Osteocyte (in vitro differentiated cells): ENCODE results near the gene MTCL1. TPM values are rescaled to one million over a fixed set of nuclear protein-coding genes. Genes with fewer than 3 reads are reported as not detected.

Experiments used
- DNase-seq: peaks from one replicate; pipeline ENCODE4 v3.0.0; 2021; ENCODE audit warnings: mixed read lengths; ENCODE audit not compliant: unreplicated experiment; ENCODE audit errors: extremely low spot score
- H3K27ac Mint-ChIP-seq: one replicate; pipeline ENCODE4 v1.8.0; 2021; ENCODE audit warnings: mild to moderate bottlenecking, mixed read lengths; ENCODE audit not compliant: unreplicated experiment
- H3K27me3 Mint-ChIP-seq: one replicate; pipeline ENCODE4 v1.8.0; 2021; ENCODE audit warnings: mixed read lengths; ENCODE audit not compliant: unreplicated experiment
- H3K36me3 Mint-ChIP-seq: one replicate; pipeline ENCODE4 v1.8.0; 2021; ENCODE audit warnings: mixed read lengths; ENCODE audit not compliant: unreplicated experiment
- H3K4me1 Mint-ChIP-seq: one replicate; pipeline ENCODE4 v1.8.0; 2021; ENCODE audit warnings: mixed read lengths; ENCODE audit not compliant: unreplicated experiment
- H3K4me3 Mint-ChIP-seq: one replicate; pipeline ENCODE4 v1.8.0; 2021; ENCODE audit warnings: mild to moderate bottlenecking, moderate library complexity, mixed read lengths; ENCODE audit not compliant: unreplicated experiment
- H3K9me3 Mint-ChIP-seq: one replicate; pipeline ENCODE4 v1.8.0; 2021; ENCODE audit warnings: mixed read lengths; ENCODE audit not compliant: unreplicated experiment
- total RNA-seq: library from RNA; stranded (reverse); gene quantifications from 2 replicates; pipeline ENCODE4 v1.2.1, GENCODE V29; 2021
- TF ChIP-seq, protein P1 (sequence below): fragments of 200-600 bp; sonication (generic); IDR thresholded peaks from 2 replicates; pipeline ENCODE4 v1.5.0; 2021; ENCODE audit warnings: antibody characterized with exemption, mild to moderate bottlenecking, moderate library complexity

MTCL1 gene
- total RNA-seq, 1 donor from 2014 or later: 56.9 TPM

DNA sequence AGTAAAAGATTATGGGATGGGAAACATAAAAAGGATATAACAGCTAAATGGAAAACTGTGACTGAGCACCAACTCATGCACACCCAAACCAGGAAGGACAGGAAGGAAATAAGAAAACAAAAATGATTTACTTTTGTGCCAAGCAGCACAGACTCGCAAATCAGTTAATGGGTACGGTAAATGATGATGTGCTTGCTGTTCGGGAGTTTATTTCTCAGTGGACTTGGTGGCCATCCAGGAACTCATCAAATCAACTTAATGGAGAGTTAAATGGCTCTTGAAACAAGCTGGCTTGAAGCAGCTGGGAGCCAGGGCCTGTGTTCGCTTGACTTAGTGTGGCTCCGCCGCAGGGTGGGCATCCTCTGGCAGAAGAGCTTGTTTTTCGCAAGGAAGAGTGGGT lies 36.2 kb downstream of the MTCL1 start:
- peaks cover 26% of the 10 kb centered on the region for H3K36me3 Mint-ChIP-seq

GRCh38 chr18:8742387-8743361 lies 37.3 kb downstream of the MTCL1 start:
- Mint-ChIP-seq H3K27ac (peak overlapping the region; percentile 54), H3K4me3 (no peak overlapping the region), H3K36me3 (peaks cover 20% of the 10 kb centered on the region), H3K9me3 (no peaks in the 10 kb centered on the region), H3K27me3 (no peaks in the 10 kb centered on the region), H3K4me1 (peaks cover 50% of the 10 kb centered on the region)
- no peak for DNase-seq
- TF ChIP-seq, protein P1, sequence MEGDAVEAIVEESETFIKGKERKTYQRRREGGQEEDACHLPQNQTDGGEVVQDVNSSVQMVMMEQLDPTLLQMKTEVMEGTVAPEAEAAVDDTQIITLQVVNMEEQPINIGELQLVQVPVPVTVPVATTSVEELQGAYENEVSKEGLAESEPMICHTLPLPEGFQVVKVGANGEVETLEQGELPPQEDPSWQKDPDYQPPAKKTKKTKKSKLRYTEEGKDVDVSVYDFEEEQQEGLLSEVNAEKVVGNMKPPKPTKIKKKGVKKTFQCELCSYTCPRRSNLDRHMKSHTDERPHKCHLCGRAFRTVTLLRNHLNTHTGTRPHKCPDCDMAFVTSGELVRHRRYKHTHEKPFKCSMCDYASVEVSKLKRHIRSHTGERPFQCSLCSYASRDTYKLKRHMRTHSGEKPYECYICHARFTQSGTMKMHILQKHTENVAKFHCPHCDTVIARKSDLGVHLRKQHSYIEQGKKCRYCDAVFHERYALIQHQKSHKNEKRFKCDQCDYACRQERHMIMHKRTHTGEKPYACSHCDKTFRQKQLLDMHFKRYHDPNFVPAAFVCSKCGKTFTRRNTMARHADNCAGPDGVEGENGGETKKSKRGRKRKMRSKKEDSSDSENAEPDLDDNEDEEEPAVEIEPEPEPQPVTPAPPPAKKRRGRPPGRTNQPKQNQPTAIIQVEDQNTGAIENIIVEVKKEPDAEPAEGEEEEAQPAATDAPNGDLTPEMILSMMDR: no peak

More for the DNA sequence above, 36.2 kb downstream of the MTCL1 start:
- H3K4me1 Mint-ChIP-seq: peaks cover 38% of the 10 kb centered on the region
- no peaks in the 10 kb centered on the region for H3K9me3 Mint-ChIP-seq
- DNase-seq: no peak
- H3K27me3 Mint-ChIP-seq: no peaks in the 10 kb centered on the region
- TF ChIP-seq, protein P1: no peak
- no peak overlapping the region for H3K4me3 Mint-ChIP-seq
- H3K27ac Mint-ChIP-seq: no peak overlapping the region

DNA sequence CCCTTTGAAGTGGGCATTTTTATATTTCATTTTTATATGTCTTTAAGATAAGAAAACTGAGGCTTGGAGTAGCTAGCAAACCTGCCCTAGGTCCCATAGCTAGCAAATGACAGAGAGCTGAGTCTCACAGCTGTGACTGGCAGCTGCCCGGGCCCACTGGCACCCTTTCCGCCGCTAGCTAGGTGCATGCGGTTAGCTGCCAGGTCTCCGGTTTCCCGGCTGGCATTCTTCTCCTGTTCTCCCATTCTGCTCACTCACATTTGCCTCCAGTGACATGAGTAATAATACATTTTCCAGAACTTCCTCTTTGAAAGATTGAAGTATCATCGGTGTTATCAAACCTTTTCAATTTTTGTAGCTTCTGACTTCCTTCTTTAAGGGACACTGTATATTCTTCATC lies 38.7 kb downstream of the MTCL1 start:
- TF ChIP-seq, protein P1: no peak
- Mint-ChIP-seq H3K4me1 (peaks cover 60% of the 10 kb centered on the region), H3K4me3 (no peak overlapping the region), H3K9me3 (no peaks in the 10 kb centered on the region), H3K36me3 (peaks cover 15% of the 10 kb centered on the region), H3K27me3 (no peaks in the 10 kb centered on the region), H3K27ac (peak overlapping the region; percentile 69)
- no peak for DNase-seq

- Mint-ChIP-seq H3K4me3 (no peak overlapping the region), H3K4me1 (peaks cover 66% of the 10 kb centered on the region), H3K9me3 (no peaks in the 10 kb centered on the region), H3K27ac (peak overlapping the region; percentile 69), H3K36me3 (peaks cover 15% of the 10 kb centered on the region), H3K27me3 (no peaks in the 10 kb centered on the region)
- no peak for DNase-seq
- TF ChIP-seq, protein P1: no peak
Measured at GRCh38 chr18:8744656-8745055, 39.3 kb downstream of the MTCL1 start.

- no peaks in the 10 kb centered on the region for H3K9me3 Mint-ChIP-seq
- peaks cover 73% of the 10 kb centered on the region for H3K4me1 Mint-ChIP-seq
Measured at GRCh38 chr18:8745355-8746014, 40.1 kb downstream of the MTCL1 start.

More at GRCh38 chr18:8745355-8746014, 40.1 kb downstream of the MTCL1 start:
- Mint-ChIP-seq H3K27ac (peak overlapping the region; percentile 93), H3K36me3 (peaks cover 15% of the 10 kb centered on the region), H3K27me3 (no peaks in the 10 kb centered on the region), H3K4me3 (no peak overlapping the region)
- TF ChIP-seq, protein P1: no peak
- DNase-seq: no peak
